ENCODE measurements around the gene ELK3.

Gene ELK3

DNA sequence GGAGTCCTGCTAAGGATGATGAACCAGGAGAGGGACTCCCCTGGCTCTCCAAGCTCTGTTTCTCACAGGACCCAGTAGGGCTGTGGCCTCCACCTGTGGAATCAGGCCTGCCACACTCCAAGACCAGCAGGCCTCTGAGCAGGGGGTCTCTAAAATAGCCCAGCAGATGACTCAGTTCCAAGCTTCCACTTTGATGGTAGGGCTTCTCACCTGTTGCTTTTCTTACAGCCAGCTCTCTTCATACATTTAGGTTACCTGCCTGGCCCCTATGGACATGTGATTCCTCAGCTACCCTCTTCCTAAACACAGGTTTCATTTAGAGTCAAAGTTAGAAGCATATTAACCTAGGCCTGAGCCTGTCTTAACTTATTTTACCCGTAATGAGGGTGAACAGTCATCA lies 26.7 kb upstream of the ELK3 start:
- Histone ChIP-seq H3K27ac (ENCODE audit: low read depth, low read length) (no peak overlapping the region), H3K9ac (ENCODE audit: low read length) (no peak overlapping the region), H3K36me3 (ENCODE audit: insufficient read depth, low read length) (no peaks in the 10 kb centered on the region), H3K9me3 (ENCODE audit: low read length) (no peaks in the 10 kb centered on the region), H3K4me3 (ENCODE audit: low read depth in 1 of 2, low read length in 2 of 2) (no peak overlapping the region), H3K4me1 (ENCODE audit: insufficient read depth, low read length) (no peaks in the 10 kb centered on the region), H3K27me3 (ENCODE audit: control insufficient read depth in 1 of 2, insufficient read depth in 2 of 2, low read length in 2 of 2) (no peaks in the 10 kb centered on the region)

- Histone ChIP-seq H3K36me3 (ENCODE audit: insufficient read depth, low read length) (no peaks in the 10 kb centered on the region), H3K4me1 (ENCODE audit: insufficient read depth, low read length) (no peaks in the 10 kb centered on the region), H3K9ac (ENCODE audit: low read length) (no peak overlapping the region), H3K4me3 (ENCODE audit: low read depth in 1 of 2, low read length in 2 of 2) (no peak overlapping the region), H3K27ac (ENCODE audit: low read depth, low read length) (no peak overlapping the region), H3K27me3 (ENCODE audit: control insufficient read depth in 1 of 2, insufficient read depth in 2 of 2, low read length in 2 of 2) (no peaks in the 10 kb centered on the region), H3K9me3 (ENCODE audit: low read length) (no peaks in the 10 kb centered on the region)
These were observed 23.8 kb upstream of the ELK3 start for GRCh38 chr12:96170328-96170727.

GRCh38 chr12:96170762-96171161 lies 23.4 kb upstream of the ELK3 start:
- Histone ChIP-seq H3K9ac (ENCODE audit: low read length) (no peak overlapping the region), H3K36me3 (ENCODE audit: insufficient read depth, low read length) (no peaks in the 10 kb centered on the region), H3K4me3 (ENCODE audit: low read depth in 1 of 2, low read length in 2 of 2) (no peak overlapping the region), H3K27me3 (ENCODE audit: control insufficient read depth in 1 of 2, insufficient read depth in 2 of 2, low read length in 2 of 2) (no peaks in the 10 kb centered on the region), H3K9me3 (ENCODE audit: low read length) (no peaks in the 10 kb centered on the region), H3K27ac (ENCODE audit: low read depth, low read length) (no peak overlapping the region), H3K4me1 (ENCODE audit: insufficient read depth, low read length) (no peaks in the 10 kb centered on the region)

DNA sequence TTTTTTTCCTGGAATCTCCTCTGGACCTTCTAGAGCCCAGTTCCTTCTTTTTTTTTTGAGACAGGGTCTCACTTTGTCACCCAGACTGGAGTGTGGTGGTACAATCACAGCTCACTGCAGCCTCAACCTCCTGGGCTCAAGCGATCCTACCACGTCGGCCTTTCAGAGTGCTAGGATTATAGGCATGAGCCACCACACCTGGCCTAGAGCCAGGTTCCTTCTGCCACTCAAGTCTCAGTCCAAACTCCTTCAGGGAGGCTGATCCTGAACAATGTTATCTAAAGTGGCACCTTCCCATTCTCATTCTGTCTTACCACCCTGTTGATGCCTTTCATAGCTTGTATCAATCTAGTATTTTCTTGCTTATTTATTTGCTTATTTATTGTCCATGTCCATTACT lies 22.3 kb upstream of the ELK3 start:
- no peak overlapping the region for H3K27ac ChIP-seq (ENCODE audit: low read depth, low read length)
- no peaks in the 10 kb centered on the region for H3K36me3 ChIP-seq (ENCODE audit: insufficient read depth, low read length)
- H3K4me3 ChIP-seq (ENCODE audit: low read depth in 1 of 2, low read length in 2 of 2), result no peak overlapping the region
- no peak overlapping the region for H3K9ac ChIP-seq (ENCODE audit: low read length)
- no peaks in the 10 kb centered on the region for H3K9me3 ChIP-seq (ENCODE audit: low read length)
- no peaks in the 10 kb centered on the region for H3K4me1 ChIP-seq (ENCODE audit: insufficient read depth, low read length)
- no peaks in the 10 kb centered on the region for H3K27me3 ChIP-seq (ENCODE audit: control insufficient read depth in 1 of 2, insufficient read depth in 2 of 2, low read length in 2 of 2)

- Histone ChIP-seq H3K27me3 (ENCODE audit: control insufficient read depth in 1 of 2, insufficient read depth in 2 of 2, low read length in 2 of 2) (no peaks in the 10 kb centered on the region), H3K27ac (ENCODE audit: low read depth, low read length) (no peak overlapping the region), H3K9ac (ENCODE audit: low read length) (no peak overlapping the region), H3K4me1 (ENCODE audit: insufficient read depth, low read length) (no peaks in the 10 kb centered on the region), H3K9me3 (ENCODE audit: low read length) (no peaks in the 10 kb centered on the region), H3K4me3 (ENCODE audit: low read depth in 1 of 2, low read length in 2 of 2) (no peak overlapping the region), H3K36me3 (ENCODE audit: insufficient read depth, low read length) (no peaks in the 10 kb centered on the region)
These were observed 21.2 kb upstream of the ELK3 start for GRCh38 chr12:96172981-96173380.

- Histone ChIP-seq H3K9me3 (ENCODE audit: low read length) (no peaks in the 10 kb centered on the region), H3K4me3 (ENCODE audit: low read depth in 1 of 2, low read length in 2 of 2) (no peak overlapping the region), H3K27me3 (ENCODE audit: control insufficient read depth in 1 of 2, insufficient read depth in 2 of 2, low read length in 2 of 2) (no peaks in the 10 kb centered on the region), H3K4me1 (ENCODE audit: insufficient read depth, low read length) (no peaks in the 10 kb centered on the region), H3K9ac (ENCODE audit: low read length) (no peak overlapping the region), H3K27ac (ENCODE audit: low read depth, low read length) (no peak overlapping the region), H3K36me3 (ENCODE audit: insufficient read depth, low read length) (no peaks in the 10 kb centered on the region)
These were observed 17.6 kb upstream of the ELK3 start for GRCh38 chr12:96176575-96176974.

- Histone ChIP-seq H3K27ac (ENCODE audit: low read depth, low read length) (no peak overlapping the region), H3K4me1 (ENCODE audit: insufficient read depth, low read length) (no peaks in the 10 kb centered on the region), H3K27me3 (ENCODE audit: control insufficient read depth in 1 of 2, insufficient read depth in 2 of 2, low read length in 2 of 2) (no peaks in the 10 kb centered on the region), H3K36me3 (ENCODE audit: insufficient read depth, low read length) (no peaks in the 10 kb centered on the region), H3K9me3 (ENCODE audit: low read length) (no peaks in the 10 kb centered on the region), H3K9ac (ENCODE audit: low read length) (no peak overlapping the region), H3K4me3 (ENCODE audit: low read depth in 1 of 2, low read length in 2 of 2) (no peak overlapping the region)
These were observed 17.2 kb upstream of the ELK3 start for GRCh38 chr12:96177013-96177412.

GRCh38 chr12:96183734-96184370 lies 10.3 kb upstream of the ELK3 start:
- Histone ChIP-seq H3K27ac (ENCODE audit: low read depth, low read length) (no peak overlapping the region), H3K9ac (ENCODE audit: low read length) (no peak overlapping the region), H3K4me3 (ENCODE audit: low read depth in 1 of 2, low read length in 2 of 2) (no peak overlapping the region), H3K4me1 (ENCODE audit: insufficient read depth, low read length) (no peaks in the 10 kb centered on the region), H3K36me3 (ENCODE audit: insufficient read depth, low read length) (no peaks in the 10 kb centered on the region), H3K27me3 (ENCODE audit: control insufficient read depth in 1 of 2, insufficient read depth in 2 of 2, low read length in 2 of 2) (no peaks in the 10 kb centered on the region), H3K9me3 (ENCODE audit: low read length) (no peaks in the 10 kb centered on the region)

GRCh38 chr12:96185914-96186313 lies 8.3 kb upstream of the ELK3 start:
- Histone ChIP-seq H3K27ac (ENCODE audit: low read depth, low read length) (no peak overlapping the region), H3K9ac (ENCODE audit: low read length) (no peak overlapping the region), H3K4me3 (ENCODE audit: low read depth in 1 of 2, low read length in 2 of 2) (no peak overlapping the region), H3K27me3 (ENCODE audit: control insufficient read depth in 1 of 2, insufficient read depth in 2 of 2, low read length in 2 of 2) (no peaks in the 10 kb centered on the region), H3K4me1 (ENCODE audit: insufficient read depth, low read length) (no peaks in the 10 kb centered on the region), H3K9me3 (ENCODE audit: low read length) (no peaks in the 10 kb centered on the region), H3K36me3 (ENCODE audit: insufficient read depth, low read length) (no peaks in the 10 kb centered on the region)

GRCh38 chr12:96186607-96187301 lies 7.4 kb upstream of the ELK3 start:
- H3K4me1 ChIP-seq (ENCODE audit: insufficient read depth, low read length), result no peaks in the 10 kb centered on the region
- H3K27ac ChIP-seq (ENCODE audit: low read depth, low read length), result no peak overlapping the region
- no peak overlapping the region for H3K9ac ChIP-seq (ENCODE audit: low read length)
- no peak overlapping the region for H3K4me3 ChIP-seq (ENCODE audit: low read depth in 1 of 2, low read length in 2 of 2)
- H3K9me3 ChIP-seq (ENCODE audit: low read length), result no peaks in the 10 kb centered on the region
- no peaks in the 10 kb centered on the region for H3K36me3 ChIP-seq (ENCODE audit: insufficient read depth, low read length)
- H3K27me3 ChIP-seq (ENCODE audit: control insufficient read depth in 1 of 2, insufficient read depth in 2 of 2, low read length in 2 of 2), result no peaks in the 10 kb centered on the region

DNA sequence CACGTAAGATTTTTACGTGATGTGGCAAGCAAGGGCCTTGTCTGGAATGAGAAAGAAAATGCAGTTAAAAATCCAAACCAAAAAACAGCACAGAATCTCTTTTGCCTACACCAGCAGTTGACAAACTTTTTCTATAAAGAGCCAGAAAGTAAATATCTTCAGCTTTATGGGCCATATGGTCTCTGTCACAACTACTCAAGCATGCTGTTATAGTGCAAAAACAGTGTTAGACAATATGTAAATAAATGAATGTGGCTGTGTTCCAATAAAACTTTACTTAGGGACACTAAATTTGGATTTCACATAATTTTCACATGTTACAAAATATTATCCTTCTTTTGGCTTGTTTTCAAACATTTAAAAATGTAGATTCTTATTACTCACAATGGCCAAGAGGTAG lies 6.2 kb upstream of the ELK3 start:
- Histone ChIP-seq H3K9ac (ENCODE audit: low read length) (no peak overlapping the region), H3K9me3 (ENCODE audit: low read length) (no peaks in the 10 kb centered on the region), H3K4me1 (ENCODE audit: insufficient read depth, low read length) (no peaks in the 10 kb centered on the region), H3K36me3 (ENCODE audit: insufficient read depth, low read length) (no peaks in the 10 kb centered on the region), H3K4me3 (ENCODE audit: low read depth in 1 of 2, low read length in 2 of 2) (no peak overlapping the region), H3K27me3 (ENCODE audit: control insufficient read depth in 1 of 2, insufficient read depth in 2 of 2, low read length in 2 of 2) (no peaks in the 10 kb centered on the region), H3K27ac (ENCODE audit: low read depth, low read length) (no peak overlapping the region)

- no peak overlapping the region for H3K27ac ChIP-seq (ENCODE audit: low read depth, low read length)
- H3K4me1 ChIP-seq (ENCODE audit: insufficient read depth, low read length), result no peaks in the 10 kb centered on the region
- H3K36me3 ChIP-seq (ENCODE audit: insufficient read depth, low read length), result no peaks in the 10 kb centered on the region
- H3K9me3 ChIP-seq (ENCODE audit: low read length), result no peaks in the 10 kb centered on the region
- H3K9ac ChIP-seq (ENCODE audit: low read length), result no peak overlapping the region
- H3K27me3 ChIP-seq (ENCODE audit: control insufficient read depth in 1 of 2, insufficient read depth in 2 of 2, low read length in 2 of 2), result no peaks in the 10 kb centered on the region
- H3K4me3 ChIP-seq (ENCODE audit: low read depth in 1 of 2, low read length in 2 of 2), result no peak overlapping the region
These were observed 4.4 kb upstream of the ELK3 start for GRCh38 chr12:96189781-96190180.

All from muscle layer of colon (tissue), 2 donors.